ENCODE data around the gene MSI2. TPM values are rescaled to one million over a fixed set of nuclear protein-coding genes. Genes with fewer than 3 reads are reported as not detected.

MSI2 gene
- total RNA-seq, 2 donors from 2014 or later = 30.1 to 41.1 TPM

DNA sequence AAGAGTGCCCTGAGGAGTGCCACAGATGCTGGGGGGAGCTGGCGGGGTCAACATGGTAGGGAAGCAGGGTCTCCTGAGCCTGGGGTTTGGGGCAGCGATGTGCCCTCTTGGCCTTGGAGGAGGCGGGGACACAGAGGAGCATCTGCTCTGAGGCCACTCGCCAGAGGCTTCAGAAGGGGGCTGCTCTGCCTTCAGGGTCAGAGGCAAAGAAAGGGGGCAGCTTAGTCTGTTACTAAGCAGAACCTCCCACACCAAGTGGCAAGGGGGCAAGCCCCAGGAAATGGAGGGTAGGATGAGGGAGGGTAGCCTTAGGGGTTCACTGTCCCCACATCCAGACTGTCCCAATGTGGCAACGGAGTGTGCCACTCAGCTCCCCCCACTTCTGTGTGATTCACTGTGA is 470.5 kb downstream of the MSI2 start:
- TF ChIP-seq, protein P1, sequence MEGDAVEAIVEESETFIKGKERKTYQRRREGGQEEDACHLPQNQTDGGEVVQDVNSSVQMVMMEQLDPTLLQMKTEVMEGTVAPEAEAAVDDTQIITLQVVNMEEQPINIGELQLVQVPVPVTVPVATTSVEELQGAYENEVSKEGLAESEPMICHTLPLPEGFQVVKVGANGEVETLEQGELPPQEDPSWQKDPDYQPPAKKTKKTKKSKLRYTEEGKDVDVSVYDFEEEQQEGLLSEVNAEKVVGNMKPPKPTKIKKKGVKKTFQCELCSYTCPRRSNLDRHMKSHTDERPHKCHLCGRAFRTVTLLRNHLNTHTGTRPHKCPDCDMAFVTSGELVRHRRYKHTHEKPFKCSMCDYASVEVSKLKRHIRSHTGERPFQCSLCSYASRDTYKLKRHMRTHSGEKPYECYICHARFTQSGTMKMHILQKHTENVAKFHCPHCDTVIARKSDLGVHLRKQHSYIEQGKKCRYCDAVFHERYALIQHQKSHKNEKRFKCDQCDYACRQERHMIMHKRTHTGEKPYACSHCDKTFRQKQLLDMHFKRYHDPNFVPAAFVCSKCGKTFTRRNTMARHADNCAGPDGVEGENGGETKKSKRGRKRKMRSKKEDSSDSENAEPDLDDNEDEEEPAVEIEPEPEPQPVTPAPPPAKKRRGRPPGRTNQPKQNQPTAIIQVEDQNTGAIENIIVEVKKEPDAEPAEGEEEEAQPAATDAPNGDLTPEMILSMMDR (IDR thresholded peaks at IDR 0.05) = no peak
- no peaks in the 10 kb centered on the region for H3K4me1 ChIP-seq
- no peaks in the 10 kb centered on the region for H3K9me3 ChIP-seq
- no peak overlapping the region for H3K27ac ChIP-seq
- no peaks in the 10 kb centered on the region for H3K27me3 ChIP-seq
- no peak for DNase-seq (ENCODE audit: low spot score)
- no peak overlapping the region for H3K4me3 ChIP-seq
- no peaks in the 10 kb centered on the region for H3K36me3 ChIP-seq

DNA sequence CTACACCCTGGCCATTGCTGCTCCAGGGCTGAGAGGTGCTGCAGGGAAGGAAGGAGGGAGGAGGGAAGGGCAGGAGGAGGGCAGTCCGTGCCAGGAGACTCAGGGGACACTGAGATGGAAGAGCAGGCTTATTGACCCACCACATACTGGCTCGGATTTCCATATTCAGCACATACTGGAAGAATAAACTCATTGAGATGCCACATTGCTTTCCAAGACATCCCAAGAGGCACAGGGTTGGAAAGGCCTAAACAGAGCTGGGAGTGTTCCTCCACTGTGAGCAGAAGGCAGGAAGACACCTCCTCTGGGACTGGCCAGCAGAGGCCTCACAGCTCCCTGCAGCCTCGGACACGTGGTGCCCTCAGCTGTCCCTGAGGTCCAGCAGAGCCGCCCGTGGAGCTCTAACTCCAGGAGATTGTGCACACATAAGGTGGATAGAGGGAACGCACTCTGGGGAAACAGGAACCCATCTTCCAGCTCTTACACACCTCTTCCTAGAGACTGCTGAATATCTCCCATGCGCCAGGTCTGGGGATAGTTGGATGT is 471.4 kb downstream of the MSI2 start:
- TF ChIP-seq, protein P1 (IDR thresholded peaks at IDR 0.05) = no peak
- Histone ChIP-seq H3K9me3 (no peaks in the 10 kb centered on the region), H3K36me3 (no peaks in the 10 kb centered on the region), H3K4me1 (no peaks in the 10 kb centered on the region), H3K27me3 (no peaks in the 10 kb centered on the region), H3K4me3 (no peak overlapping the region), H3K27ac (no peak overlapping the region)
- no peak for DNase-seq (ENCODE audit: low spot score)

DNA sequence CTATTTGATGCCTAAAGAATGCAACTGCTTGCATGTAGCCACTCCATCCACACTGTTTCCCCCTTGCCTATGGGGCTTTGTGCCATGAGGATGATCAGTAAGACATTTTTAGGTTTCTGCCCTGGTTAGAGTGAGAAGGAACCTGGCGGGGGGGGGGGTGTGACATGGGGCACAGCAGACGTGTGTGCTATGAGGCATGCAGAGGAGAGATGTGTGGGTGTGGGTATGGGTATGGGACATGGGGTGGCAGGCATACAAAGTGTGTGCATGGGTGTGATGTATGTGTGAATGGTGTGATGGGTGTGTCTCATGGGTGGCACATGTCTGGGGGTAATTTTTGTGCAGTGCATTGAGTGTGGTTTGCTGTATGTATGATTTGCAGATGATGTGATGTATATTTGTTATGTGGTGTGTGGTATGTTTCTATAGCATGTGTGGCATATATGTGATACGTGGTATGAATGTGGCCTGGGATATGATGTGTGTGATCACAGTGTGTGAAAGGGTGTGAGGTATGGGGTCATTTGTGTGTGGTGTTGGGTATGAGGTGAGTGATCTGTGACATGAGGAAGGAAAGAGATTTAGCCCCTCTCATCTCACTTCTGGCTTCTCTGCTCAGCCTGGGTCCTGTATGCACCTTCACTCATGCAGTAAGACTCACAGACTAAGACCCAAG is 473.8 kb downstream of the MSI2 start:
- Histone ChIP-seq H3K36me3 (no peaks in the 10 kb centered on the region), H3K4me3 (no peak overlapping the region), H3K27ac (no peak overlapping the region), H3K27me3 (no peaks in the 10 kb centered on the region), H3K4me1 (no peaks in the 10 kb centered on the region), H3K9me3 (no peaks in the 10 kb centered on the region)
- TF ChIP-seq, protein P1 (IDR thresholded peaks at IDR 0.05) = no peak
- DNase-seq (ENCODE audit: low spot score) = no peak

DNA sequence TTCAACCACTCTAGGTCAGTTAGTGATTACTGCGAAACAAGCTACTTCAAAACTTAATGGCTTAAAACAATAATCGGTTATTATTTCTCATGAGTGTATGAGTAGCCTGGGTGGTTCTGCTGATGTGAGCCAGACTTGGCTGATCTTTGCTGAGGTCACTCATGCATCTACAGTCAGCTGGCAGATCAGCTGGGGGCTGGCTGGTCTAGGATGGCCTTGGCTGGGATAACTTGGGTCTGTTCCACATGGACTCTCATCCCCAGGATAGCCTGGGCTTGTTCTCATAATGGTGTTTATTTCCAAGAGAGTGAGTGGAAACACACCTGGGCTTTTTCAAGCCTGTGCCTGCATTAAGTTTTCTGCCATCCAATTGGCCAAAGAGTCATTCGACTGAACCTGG is 475.7 kb downstream of the MSI2 start:
- Histone ChIP-seq H3K4me3 (no peak overlapping the region), H3K4me1 (no peaks in the 10 kb centered on the region), H3K27me3 (no peaks in the 10 kb centered on the region), H3K36me3 (no peaks in the 10 kb centered on the region), H3K27ac (no peak overlapping the region), H3K9me3 (no peaks in the 10 kb centered on the region)
- DNase-seq (ENCODE audit: low spot score) = no peak
- TF ChIP-seq, protein P1 (IDR thresholded peaks at IDR 0.05) = no peak

DNA sequence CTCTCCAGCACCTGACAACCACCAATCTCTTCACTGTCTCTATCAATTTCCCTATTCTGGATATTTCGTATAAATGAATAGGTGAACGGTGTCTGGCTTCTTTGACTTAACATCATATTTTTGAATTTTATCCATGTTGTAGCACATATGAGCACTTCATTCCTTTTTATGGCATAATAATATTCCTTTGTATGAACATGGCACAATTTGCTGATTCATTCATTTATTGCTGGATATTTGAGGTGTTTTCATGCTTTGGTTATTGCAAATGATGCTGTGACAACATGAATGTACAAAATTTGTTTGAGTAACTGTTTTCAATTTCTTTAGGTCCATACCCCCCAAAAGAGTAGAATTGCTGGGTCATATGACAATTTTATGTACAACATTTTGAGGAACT is 476.8 kb downstream of the MSI2 start:
- DNase-seq (ENCODE audit: low spot score) = no peak
- Histone ChIP-seq H3K27me3 (no peaks in the 10 kb centered on the region), H3K4me3 (no peak overlapping the region), H3K4me1 (no peaks in the 10 kb centered on the region), H3K27ac (no peak overlapping the region), H3K9me3 (no peaks in the 10 kb centered on the region), H3K36me3 (no peaks in the 10 kb centered on the region)
- TF ChIP-seq, protein P1 (IDR thresholded peaks at IDR 0.05) = no peak

Other genes starting within 250 kb of the MSI2 start
- gene AKAP1, start 171.3 kb upstream of the MSI2 start, total RNA-seq = 100 to 1,000 TPM in 1 of 2 donors, 10 to 100 TPM in 1; 90.4 to 139 TPM

All from right atrium auricular region (tissue), 2 donors.